ENCODE results near the gene PLCB1.

- TF ChIP-seq, protein P1, sequence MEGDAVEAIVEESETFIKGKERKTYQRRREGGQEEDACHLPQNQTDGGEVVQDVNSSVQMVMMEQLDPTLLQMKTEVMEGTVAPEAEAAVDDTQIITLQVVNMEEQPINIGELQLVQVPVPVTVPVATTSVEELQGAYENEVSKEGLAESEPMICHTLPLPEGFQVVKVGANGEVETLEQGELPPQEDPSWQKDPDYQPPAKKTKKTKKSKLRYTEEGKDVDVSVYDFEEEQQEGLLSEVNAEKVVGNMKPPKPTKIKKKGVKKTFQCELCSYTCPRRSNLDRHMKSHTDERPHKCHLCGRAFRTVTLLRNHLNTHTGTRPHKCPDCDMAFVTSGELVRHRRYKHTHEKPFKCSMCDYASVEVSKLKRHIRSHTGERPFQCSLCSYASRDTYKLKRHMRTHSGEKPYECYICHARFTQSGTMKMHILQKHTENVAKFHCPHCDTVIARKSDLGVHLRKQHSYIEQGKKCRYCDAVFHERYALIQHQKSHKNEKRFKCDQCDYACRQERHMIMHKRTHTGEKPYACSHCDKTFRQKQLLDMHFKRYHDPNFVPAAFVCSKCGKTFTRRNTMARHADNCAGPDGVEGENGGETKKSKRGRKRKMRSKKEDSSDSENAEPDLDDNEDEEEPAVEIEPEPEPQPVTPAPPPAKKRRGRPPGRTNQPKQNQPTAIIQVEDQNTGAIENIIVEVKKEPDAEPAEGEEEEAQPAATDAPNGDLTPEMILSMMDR (conservative IDR thresholded peaks at IDR 0.05 in 1 of 2, IDR thresholded peaks at IDR 0.05 in 1 of 2; ENCODE audit: extremely low read depth in 1 of 2, insufficient read depth in 1 of 2, low read depth in 1 of 2, low read length in 2 of 2) = no peak
- TF ChIP-seq EZH2 (IDR thresholded peaks at IDR 0.05; ENCODE audit: borderline replicate concordance, low read length) = no peak
Measured at GRCh38 chr20:8471465-8471864, 339.4 kb downstream of the PLCB1 start.
